Left ventricle myocardium inferior (tissue), 1 donor: ENCODE data around the gene C11orf24. TPM values are rescaled to one million over a fixed set of nuclear protein-coding genes. Genes with fewer than 3 reads are reported as not detected.

Experiments
- DNase-seq: peaks from one replicate; pipeline ENCODE4 v3.0.0-alpha.2; 2020
- H3K27ac ChIP-seq: fragments of 200-600 bp; replicated peaks from 2 replicates; pipeline ENCODE4 v1.8.0; 2021
- H3K27me3 ChIP-seq: fragments of 200-600 bp; 2 replicates; pipeline ENCODE4 v1.8.0; 2021; ENCODE audit warnings: low read depth
- H3K36me3 ChIP-seq: fragments of 200-600 bp; 2 replicates; pipeline ENCODE4 v1.8.0; 2021
- H3K4me1 ChIP-seq: fragments of 200-600 bp; 2 replicates; pipeline ENCODE4 v1.8.0; 2021
- H3K4me3 ChIP-seq: fragments of 200-600 bp; 2 replicates; pipeline ENCODE4 v1.8.0; 2021; ENCODE audit warnings: mild to moderate bottlenecking, moderate library complexity
- H3K9me3 ChIP-seq: fragments of 200-600 bp; replicated peaks from 2 replicates; pipeline ENCODE4 v1.8.0; 2021
- intact Hi-C: fragments of 100-400 bp; cut with micrococcal nuclease; formaldehyde crosslinking; loops from one replicate; pipeline ENCODE4 v1.11.0; 2022
- total RNA-seq: library from RNA; stranded (reverse); fragmentation: NEBNext Ultra II Directional; extraction: Animal tissue kit (Norgen Biotek cat#: 25700); gene quantifications from one replicate; pipeline ENCODE4 v1.2.1, GENCODE V29; 2021
- TF ChIP-seq, protein P1 (sequence below): fragments of 200-600 bp; IDR thresholded peaks from 2 replicates; pipeline ENCODE4 v1.8.0; 2021; ENCODE audit warnings: antibody characterized with exemption, mild to moderate bottlenecking, borderline replicate concordance
- donor health status: DM: no; HTN: yes; CAD: no; lungs with severe emphysema.

Gene C11orf24
- total RNA-seq, 1 donor from 2014 or later: 28.6 TPM

DNA sequence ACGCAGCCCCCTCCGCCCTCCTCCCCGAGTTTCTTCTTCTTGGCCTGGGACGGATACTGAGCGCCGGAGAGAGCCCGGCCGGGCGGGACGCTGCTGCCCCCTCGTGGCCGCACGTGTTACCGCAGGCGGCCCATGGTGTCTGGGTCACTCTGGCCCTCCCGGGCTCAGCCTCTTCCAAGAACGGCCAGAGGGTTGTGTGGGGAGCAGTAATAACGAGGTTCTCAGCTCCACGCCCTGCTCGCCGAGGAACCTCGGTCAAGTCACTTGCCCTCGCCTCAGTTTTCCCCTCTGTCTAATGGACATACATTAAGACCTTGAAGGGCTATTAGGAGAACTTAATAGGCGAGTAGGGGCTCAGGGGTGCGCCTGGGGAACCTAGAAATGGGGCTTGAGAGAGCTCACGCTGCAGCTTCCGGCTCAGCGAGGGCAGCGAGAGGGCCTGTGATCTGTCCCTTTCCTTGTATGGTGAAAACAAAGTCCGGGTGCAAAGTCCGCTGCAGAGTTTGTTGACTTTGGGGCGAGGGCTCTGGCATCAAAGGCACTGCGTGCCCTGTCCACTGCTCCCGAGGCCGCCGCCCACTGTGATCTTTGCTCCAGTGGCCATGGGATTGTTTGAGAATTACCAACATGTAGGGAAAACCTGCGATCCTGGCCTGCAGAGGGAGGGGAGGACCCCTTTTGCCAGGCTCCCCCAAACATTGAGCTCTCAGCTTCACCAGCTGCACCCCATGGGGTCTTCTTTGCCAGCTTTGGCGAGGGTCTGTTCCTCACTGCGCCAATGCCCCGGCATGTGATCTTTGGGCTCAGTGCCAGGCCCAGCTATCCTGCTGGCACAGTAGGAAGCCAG lies 26.3 kb upstream of the C11orf24 start:
- DNase-seq: peak; percentile 79
- peaks cover 19% of the 10 kb centered on the region for H3K4me1 ChIP-seq
- H3K27ac ChIP-seq: peak overlapping the region; percentile 48
- peak overlapping the region; percentile 22 for H3K4me3 ChIP-seq
- H3K27me3 ChIP-seq: no peaks in the 10 kb centered on the region
- H3K9me3 ChIP-seq: no peaks in the 10 kb centered on the region
- intact Hi-C loops: loop anchor here (2.0 kb wide), 1 partner anchor 41 kb away; no protein-coding TSS in a partner anchor
- TF ChIP-seq, protein P1, sequence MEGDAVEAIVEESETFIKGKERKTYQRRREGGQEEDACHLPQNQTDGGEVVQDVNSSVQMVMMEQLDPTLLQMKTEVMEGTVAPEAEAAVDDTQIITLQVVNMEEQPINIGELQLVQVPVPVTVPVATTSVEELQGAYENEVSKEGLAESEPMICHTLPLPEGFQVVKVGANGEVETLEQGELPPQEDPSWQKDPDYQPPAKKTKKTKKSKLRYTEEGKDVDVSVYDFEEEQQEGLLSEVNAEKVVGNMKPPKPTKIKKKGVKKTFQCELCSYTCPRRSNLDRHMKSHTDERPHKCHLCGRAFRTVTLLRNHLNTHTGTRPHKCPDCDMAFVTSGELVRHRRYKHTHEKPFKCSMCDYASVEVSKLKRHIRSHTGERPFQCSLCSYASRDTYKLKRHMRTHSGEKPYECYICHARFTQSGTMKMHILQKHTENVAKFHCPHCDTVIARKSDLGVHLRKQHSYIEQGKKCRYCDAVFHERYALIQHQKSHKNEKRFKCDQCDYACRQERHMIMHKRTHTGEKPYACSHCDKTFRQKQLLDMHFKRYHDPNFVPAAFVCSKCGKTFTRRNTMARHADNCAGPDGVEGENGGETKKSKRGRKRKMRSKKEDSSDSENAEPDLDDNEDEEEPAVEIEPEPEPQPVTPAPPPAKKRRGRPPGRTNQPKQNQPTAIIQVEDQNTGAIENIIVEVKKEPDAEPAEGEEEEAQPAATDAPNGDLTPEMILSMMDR: peak; percentile 99
- no peaks in the 10 kb centered on the region for H3K36me3 ChIP-seq

DNA sequence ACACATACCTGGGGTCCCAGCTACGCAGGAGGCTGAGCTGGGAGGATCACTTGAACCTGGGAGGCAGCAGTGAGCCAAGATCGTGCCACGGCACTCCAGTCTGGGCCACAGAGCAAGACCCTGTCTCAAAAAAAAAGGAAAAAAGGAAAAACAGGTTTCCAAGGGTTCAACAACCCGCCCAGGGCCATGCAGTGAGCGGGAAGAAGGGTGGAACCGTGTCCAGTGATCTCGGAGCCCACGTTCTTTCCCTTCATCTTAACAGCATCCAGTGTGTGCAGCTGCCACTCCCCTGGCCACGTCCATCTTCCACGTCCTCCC lies 25.7 kb upstream of the C11orf24 start:
- no peak for DNase-seq

DNA sequence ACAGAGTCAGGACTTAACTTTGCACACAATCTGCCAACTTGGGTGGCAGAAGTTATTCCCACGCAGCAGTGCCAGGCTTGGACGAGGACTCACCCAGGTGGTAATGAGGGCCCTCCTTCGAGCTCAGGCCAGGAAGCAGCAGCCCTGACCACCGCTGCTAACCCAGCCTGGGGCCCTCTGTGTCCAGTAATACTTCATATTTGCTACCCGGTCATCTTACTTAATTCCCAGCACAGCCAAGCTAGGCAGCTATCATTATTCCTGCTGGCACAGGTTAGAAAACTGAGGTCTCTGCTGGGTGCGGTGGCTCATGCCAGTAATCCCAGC lies 25.2 kb upstream of the C11orf24 start:
- intact Hi-C loops: no loop called here
- H3K4me1 ChIP-seq: peaks cover 19% of the 10 kb centered on the region
- H3K36me3 ChIP-seq: no peaks in the 10 kb centered on the region
- TF ChIP-seq, protein P1: no peak
- no peaks in the 10 kb centered on the region for H3K9me3 ChIP-seq
- no peak overlapping the region for H3K4me3 ChIP-seq
- H3K27me3 ChIP-seq: no peaks in the 10 kb centered on the region
- DNase-seq: no peak
- H3K27ac ChIP-seq: no peak overlapping the region

More for the DNA sequence above, 25.7 kb upstream of the C11orf24 start:
- H3K9me3 ChIP-seq: no peaks in the 10 kb centered on the region
- peaks cover 19% of the 10 kb centered on the region for H3K4me1 ChIP-seq
- no peaks in the 10 kb centered on the region for H3K27me3 ChIP-seq
- intact Hi-C loops: no loop called here
- TF ChIP-seq, protein P1: no peak
- H3K36me3 ChIP-seq: no peaks in the 10 kb centered on the region
- peak overlapping the region; percentile 22 for H3K4me3 ChIP-seq
- no peak overlapping the region for H3K27ac ChIP-seq

DNA sequence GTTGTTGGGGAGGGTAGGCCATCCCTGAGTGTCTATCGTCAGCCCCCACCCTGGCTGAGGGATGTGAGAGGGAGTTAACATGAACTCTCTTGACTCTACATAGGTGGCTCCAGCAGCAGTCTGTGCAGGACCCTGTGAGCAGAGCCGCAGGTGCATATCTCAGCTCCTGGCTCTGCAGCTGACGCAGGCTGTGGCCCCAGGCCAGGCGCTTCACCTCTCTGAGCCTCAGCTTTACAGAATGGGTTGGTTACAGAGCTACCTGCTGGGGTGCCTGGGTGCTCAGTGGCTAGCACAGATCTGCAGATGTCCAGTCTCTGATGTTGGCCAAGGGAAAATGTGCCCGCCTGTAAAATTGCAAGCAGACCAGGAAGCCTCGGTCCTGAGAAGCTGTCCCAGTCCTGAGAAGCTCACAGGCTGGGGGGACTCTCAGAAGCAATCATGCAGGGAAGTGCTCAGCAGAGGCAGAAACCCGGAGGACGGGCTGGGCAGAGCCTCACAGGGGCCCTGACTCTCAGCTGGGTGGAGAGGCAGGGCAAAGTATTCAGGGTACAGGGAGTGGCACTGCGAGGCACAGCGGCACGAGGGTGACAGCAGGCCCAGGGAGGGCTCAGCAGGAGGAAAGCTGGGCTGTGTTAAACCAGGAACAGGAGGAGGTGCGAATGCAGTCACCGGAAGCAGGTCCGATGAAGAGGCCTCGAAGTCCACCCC lies 24.7 kb upstream of the C11orf24 start:
- Histone ChIP-seq H3K27ac (no peak overlapping the region), H3K27me3 (no peaks in the 10 kb centered on the region), H3K4me1 (peaks cover 19% of the 10 kb centered on the region), H3K9me3 (no peaks in the 10 kb centered on the region), H3K36me3 (no peaks in the 10 kb centered on the region), H3K4me3 (no peak overlapping the region)
- intact Hi-C loops: no loop called here
- TF ChIP-seq, protein P1: no peak
- no peak for DNase-seq

DNA sequence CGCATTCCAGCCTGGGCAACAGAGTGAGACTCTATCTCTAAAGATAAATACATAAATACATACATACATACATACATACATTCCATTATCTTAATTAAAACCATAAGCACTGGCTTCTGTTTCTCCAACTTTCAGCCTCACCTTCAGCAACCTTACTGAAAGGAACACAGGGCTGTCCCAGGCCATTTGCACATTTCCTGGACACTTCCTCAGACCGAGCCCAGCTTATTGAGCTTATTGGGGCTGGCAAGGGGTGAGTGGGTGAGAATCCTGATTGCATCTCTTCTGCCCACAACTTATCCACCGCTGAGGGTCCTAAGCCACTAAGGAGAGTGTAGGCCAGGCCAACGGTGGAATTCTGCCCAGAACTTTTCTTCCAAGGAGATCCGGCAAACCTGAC lies 24.2 kb upstream of the C11orf24 start:
- TF ChIP-seq, protein P1: no peak
- Histone ChIP-seq H3K9me3 (no peaks in the 10 kb centered on the region), H3K36me3 (no peaks in the 10 kb centered on the region), H3K27me3 (no peaks in the 10 kb centered on the region), H3K4me1 (peaks cover 19% of the 10 kb centered on the region), H3K27ac (no peak overlapping the region), H3K4me3 (no peak overlapping the region)
- intact Hi-C loops: no loop called here
- DNase-seq: no peak
